Smooth muscle cell of trachea (primary cell): Measurements from ENCODE around the gene MCM7. TPM values are rescaled to one million over a fixed set of nuclear protein-coding genes. Genes with fewer than 3 reads are reported as not detected.

Source experiments
- total RNA-seq: library from RNA; depleted of rRNA; stranded (reverse); fragments of >200 nt; gene quantifications from 2 replicates; pipeline ENCODE4 v1.2.1, GENCODE V29; 2014

MCM7 gene
- total RNA-seq: 16.7 and 118 TPM in 2 replicates

GRCh38 chr7:100101016-100101862 lies at the start of gene MCM7, which contains the start of gene AP4M1:
MCM7 (minus strand) TSS chr7:100101397; CDS start chr7:100101294, 103 bp downstream.
AP4M1 (plus strand) TSS chr7:100101643; CDS start chr7:100101715, 72 bp downstream.

DNA sequence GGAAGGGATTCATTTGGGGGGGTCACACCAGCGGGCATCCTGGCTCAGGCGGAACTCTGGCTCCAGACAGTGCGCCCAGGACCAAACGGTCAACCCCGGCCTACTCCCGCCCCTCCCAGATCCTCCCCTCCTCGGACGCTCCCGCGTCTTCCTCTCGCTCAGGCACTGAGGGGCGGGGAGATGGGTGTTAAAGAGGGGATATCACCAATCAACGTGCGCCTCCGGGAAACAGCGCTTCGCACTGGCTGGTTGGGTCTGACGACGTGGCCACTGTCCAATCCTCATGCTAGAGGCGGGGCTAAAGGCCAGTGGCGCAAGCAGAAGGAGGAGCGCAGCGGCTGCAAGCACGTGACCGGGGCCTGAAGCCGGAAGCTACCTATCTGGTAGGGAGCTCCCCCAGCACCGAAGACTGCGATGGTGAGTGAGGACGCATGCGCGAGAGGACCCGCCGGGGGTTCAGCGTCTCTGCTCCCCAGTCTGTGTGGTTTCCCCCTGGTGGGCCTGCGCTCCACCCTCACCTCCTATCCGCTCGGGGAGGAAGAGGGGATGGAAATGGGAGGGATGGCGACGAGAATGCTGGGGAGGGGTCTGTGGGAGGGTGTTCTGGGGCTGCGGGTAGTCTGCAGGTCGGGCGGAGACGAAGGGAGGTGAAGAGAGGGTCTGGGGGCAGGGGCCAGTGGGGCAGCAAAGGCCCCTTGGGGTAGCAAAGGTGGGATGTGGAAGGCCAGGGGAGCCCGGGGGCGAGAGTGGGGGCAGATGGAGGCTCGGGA lies 47.5 kb upstream of the MCM7 start, which contains the start of gene LAMTOR4:
LAMTOR4 (plus strand) TSS at position 360 of the 770 bp plus-strand sequence; CDS start at position 415, 55 bp downstream.

DNA sequence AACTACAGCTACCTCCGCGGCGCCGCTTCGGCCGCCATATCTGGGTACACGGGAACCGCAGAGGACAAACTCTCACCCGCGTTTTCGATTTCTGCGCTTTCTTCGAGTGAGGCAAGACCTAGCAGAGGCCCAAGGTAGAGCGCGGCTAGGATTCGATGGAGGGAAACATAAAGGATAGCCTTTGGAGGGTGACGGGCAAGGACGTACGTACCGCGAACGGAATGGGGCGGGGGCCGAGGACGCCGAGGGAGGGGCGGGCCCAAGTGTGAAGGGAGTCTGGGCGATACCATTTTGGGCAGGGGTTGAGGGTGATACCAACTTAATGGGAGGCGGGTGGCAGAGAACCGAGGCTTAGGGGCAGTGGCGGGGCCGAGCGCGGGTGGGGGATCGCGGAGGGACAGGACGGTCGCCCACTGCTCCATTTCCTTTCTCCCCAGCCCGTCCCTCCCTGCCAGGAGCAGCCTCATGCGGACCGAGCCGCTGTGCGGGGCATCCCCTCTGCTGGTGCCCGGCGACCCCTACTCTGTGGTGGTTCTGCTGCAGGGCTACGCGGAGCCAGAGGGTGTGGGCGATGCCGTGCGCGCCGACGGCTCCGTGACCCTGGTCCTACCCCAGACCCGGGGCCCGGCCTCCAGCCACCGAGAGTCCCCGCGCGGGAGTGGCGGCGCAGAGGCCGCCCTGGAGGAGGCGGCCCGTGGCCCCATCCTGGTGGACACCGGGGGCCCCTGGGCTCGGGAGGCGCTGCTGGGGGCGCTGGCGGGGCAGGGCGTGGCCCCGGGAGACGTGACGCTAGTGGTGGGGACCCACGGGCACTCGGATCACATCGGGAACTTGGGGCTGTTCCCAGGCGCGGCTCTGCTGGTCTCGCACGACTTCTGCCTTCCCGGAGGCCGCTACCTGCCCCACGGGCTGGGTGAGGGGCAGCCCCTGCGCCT lies 26.0 kb upstream of the MCM7 start, which contains the start of gene MBLAC1:
MBLAC1 (plus strand) TSS at position 37 of the 935 bp plus-strand sequence; CDS start at position 466, 429 bp downstream.

DNA sequence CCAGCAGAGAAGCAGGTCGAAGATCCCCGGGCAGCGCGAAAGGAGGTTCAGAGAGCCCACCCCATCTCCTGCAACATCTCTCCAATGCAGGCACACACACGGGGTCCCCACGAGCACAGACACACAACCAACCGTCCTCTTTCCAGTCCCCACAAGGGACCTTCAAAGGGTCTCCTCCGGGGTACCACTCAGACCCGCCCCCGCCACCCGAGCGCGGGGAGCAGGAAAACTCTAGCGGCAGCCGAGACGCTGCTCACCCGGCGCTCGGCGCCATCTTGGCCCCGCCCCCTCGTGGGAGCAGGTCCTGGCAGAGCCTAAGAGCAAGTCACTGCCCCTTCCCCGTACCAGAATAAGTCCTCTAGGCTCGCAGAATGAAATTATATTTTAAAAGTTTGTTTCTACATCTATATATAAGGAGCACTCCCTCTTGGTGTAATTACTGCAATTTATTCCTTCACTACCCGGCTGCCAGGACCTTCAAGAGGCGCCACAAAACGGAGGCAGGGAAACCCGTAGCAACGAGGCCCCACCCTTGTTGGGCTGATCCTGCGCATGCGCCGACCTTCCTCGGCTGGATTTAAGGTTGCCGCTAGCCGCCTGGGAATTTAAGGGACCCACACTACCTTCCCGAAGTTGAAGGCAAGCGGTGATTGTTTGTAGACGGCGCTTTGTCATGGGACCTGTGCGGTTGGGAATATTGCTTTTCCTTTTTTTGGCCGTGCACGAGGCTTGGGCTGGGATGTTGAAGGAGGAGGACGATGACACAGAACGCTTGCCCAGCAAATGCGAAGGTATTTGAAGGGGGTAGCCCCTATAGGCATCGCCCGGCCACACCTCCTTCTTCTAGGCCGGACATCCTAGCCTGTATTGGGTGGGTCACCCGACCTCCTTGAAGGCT lies 18.1 kb upstream of the MCM7 start, which contains the start of the genes CNPY4 and TAF6:
CNPY4 (plus strand) TSS at position 563 of the 898 bp plus-strand sequence; CDS start at position 674, 111 bp downstream.
TAF6 (minus strand) TSS at position 287 of the 898 bp plus-strand sequence. CDS start 5,149 bp downstream, outside the sequence.

DNA sequence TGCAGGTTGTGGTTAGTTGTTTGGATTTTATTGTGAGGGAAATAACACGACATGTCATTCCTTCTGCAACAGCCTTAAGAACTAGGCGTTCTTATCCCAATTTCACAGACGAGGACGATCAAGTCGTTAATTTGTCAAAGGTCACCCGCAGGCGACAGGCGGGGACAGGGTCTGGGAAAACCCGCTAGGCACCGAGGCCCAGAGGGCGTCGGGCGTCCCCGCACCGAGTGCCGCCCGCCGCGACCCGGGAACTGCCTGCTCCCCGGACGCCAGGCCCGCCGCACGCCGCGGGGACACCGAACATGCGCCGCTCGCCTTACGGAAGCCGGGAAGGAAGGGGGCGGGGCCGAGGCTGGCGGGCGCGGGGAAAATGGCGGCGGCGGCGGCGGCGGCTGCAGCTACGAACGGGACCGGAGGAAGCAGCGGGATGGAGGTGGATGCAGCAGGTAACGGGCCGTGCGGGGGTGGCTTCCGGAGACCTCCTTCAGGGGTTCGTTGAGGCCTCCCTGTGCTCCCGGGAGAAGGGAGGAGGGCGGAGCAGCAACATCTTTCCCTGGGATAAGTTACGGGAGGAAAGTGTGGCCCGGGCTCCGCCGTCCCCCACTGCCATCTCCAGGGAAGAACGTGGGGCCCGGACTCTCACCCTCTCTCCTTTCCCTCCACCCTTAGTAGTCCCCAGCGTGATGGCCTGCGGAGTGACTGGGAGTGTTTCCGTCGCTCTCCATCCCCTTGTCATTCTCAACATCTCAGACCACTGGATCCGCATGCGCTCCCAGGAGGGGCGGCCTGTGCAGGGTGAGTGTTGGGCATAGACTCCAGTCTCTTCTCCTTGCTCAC lies 12.4 kb downstream of the MCM7 start, which contains the start of gene COPS6:
COPS6 (plus strand) TSS at position 349 of the 837 bp plus-strand sequence; CDS start at position 371, 22 bp downstream.

DNA sequence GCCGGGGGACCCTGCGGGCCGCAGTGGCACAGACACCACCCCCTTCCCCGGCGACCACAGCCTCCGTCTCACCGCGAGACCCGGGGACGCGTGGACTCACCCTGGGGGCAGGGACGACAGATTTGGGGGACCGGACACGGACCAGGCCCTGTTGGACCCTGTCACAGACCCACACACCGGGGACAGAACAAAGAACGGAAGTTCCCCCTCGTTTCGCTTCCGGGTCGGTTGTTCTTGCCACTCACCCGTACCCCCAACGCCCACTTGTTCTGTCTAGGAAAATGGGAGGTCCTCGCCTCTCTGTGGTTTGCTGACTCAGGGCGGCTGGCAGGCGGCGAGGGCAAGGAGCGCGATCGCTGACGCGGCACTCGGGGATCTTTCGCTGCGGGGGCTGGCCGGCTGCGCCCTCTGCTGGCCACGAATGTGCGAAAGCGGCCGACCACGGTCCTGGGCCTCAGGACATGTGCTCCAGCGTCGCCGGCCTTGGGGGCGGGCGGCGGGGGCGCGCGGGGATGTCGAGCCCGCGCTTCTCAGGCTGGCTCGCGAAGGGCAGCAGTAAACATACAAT lies 19.6 kb downstream of the MCM7 start, which contains the start of gene ZNF3:
ZNF3 (minus strand) TSS at position 189 of the 568 bp plus-strand sequence. CDS start 4,366 bp downstream, outside the sequence.

DNA sequence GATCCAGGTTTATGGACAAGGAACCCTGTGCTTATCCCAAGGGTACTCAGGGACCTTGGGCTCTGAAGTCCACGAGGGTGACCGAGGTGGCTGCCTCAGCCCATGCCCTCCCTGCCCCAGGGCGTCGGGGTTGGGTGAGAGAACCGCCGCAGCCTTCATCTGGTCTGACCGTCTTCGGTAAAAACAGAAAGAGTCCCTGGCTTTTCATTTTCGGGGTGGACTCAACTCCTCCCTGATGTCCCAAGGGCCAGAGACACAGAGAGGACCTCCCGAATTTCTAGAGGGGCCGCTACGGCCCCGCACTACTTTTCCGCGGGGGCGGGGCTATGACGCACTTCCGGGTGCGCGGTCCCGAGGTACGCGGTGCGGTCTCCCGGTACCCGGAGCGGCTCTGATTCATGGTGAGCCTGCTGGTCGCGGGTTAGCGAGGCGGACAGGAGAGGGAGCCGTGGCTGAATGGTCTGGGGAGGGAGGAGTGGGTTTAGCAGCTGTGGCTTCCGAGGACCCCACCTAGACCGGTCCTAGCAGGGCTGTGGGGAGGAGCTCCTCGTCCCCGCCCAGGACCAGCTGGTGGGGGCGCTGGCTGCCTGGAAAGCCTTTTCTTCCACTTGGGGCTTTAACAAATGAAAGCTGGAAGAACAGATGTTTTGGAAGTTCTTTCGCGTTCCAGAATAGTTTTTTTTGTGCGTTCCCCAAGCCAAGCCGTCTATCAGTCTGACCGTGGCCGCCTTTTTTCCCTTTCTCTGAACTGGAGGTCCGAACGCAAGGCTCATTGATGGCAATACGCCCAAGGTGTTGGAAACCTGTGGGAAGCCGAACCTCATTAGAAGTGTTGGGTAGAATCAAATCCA lies 51.5 kb downstream of the MCM7 start, which contains the start of gene ZSCAN21:
ZSCAN21 (plus strand) TSS at position 334 of the 851 bp plus-strand sequence. CDS start 7,233 bp downstream, outside the sequence.

Other genes starting within 250 kb of the MCM7 start
- gene OR2AE1, start 224.4 kb downstream of the MCM7 start, total RNA-seq: not detected in 2 replicates
- 38.3 and 46.0 TPM in 2 replicates for gene TRIM4, start 181.9 kb downstream of the MCM7 start, total RNA-seq
- not detected in 2 replicates for gene GJC3, start 171.8 kb downstream of the MCM7 start, total RNA-seq
- not detected in 2 replicates for gene AZGP1, start 125.4 kb downstream of the MCM7 start, total RNA-seq
- gene ZKSCAN1, start 85.8 kb downstream of the MCM7 start, total RNA-seq: 44.7 and 48.1 TPM in 2 replicates
- gene ZSCAN21, start 51.6 kb downstream of the MCM7 start, total RNA-seq: 10.2 and 13.9 TPM in 2 replicates
- 24.9 and 32.3 TPM in 2 replicates for gene ZNF3, start 19.7 kb downstream of the MCM7 start, total RNA-seq
- gene COPS6, start 12.4 kb downstream of the MCM7 start, total RNA-seq: 74.6 and 113 TPM in 2 replicates
- 33.2 and 53.1 TPM in 2 replicates for gene AP4M1, start 246 bp upstream of the MCM7 start, total RNA-seq
- 65.5 and 69.7 TPM in 2 replicates for gene TAF6, start 18.0 kb upstream of the MCM7 start, total RNA-seq
- 31.3 and 37.7 TPM in 2 replicates for gene CNPY4, start 18.2 kb upstream of the MCM7 start, total RNA-seq
- 2.5 and 3.6 TPM in 2 replicates for gene MBLAC1, start 25.6 kb upstream of the MCM7 start, total RNA-seq
- gene LAMTOR4, start 47.5 kb upstream of the MCM7 start, total RNA-seq: 59.9 and 108 TPM in 2 replicates
- 4.8 and 7.1 TPM in 2 replicates for gene TRAPPC14, start 57.3 kb upstream of the MCM7 start, total RNA-seq
- gene GAL3ST4, start 67.2 kb upstream of the MCM7 start, total RNA-seq: 4.1 and 12.7 TPM in 2 replicates
- gene GPC2, start 76.0 kb upstream of the MCM7 start, total RNA-seq: 1.8 and 2.6 TPM in 2 replicates
- gene STAG3, start 76.5 kb upstream of the MCM7 start, total RNA-seq: 0.66 and 1.6 TPM in 2 replicates
- gene PVRIG, start 118.6 kb upstream of the MCM7 start, total RNA-seq: 0.17 TPM in 1 of 2 replicates, not detected in the other
- not detected in 2 replicates for gene SPDYE3, start 206.3 kb upstream of the MCM7 start, total RNA-seq